Omental fat pad (tissue), 4 donors: ENCODE data around the gene CMYA5. TPM values are rescaled to one million over a fixed set of nuclear protein-coding genes. Genes with fewer than 3 reads are reported as not detected.
"Not testable (repeated sequence)": the region's sequence is repeated elsewhere in the genome, so short reads cannot be mapped to it uniquely, and the experiment has no call there.

Experiments
- ATAC-seq: fragments of 150-250 bp; one replicate; pipeline ENCODE4 v1.9.1; 2016; ENCODE audit warnings: mild to moderate bottlenecking, moderate library complexity; ENCODE audit not compliant: low FRiP score
- DNase-seq: peaks from one replicate; pipeline ENCODE4 v3.0.0-alpha.2; 2019; ENCODE audit warnings: low spot score
- CTCF ChIP-seq, 3 donors: fragments of 450-650 bp; IDR thresholded peaks; one replicate each; pipeline ENCODE4 v1.5.1; 2016 to 2017; ENCODE audit warnings: antibody characterized with exemption in 3 of 3, mild to moderate bottlenecking in 3 of 3, moderate library complexity in 2 of 3
- total RNA-seq, 4 donors: library from RNA; depleted of rRNA; stranded (reverse); fragments of >200 nt; gene quantifications; one replicate each; pipeline ENCODE4 v1.1.0, GENCODE V29; 2016

Gene CMYA5
- total RNA-seq, 4 donors from 2014 or later: 4.2 to 21.0 (median 6.3) TPM

GRCh38 chr5:79756076-79756475 lies 66.4 kb downstream of the CMYA5 start:
- ATAC-seq: no peak
- no peak for DNase-seq
- TF ChIP-seq CTCF (IDR thresholded peaks at IDR 0.05): no peak

- ATAC-seq (no peak), DNase-seq (no peak)
- TF ChIP-seq CTCF (IDR thresholded peaks at IDR 0.05): no peak
Observed at GRCh38 chr5:79759436-79759835, 69.8 kb downstream of the CMYA5 start.

- TF ChIP-seq CTCF (IDR thresholded peaks at IDR 0.05): no peak
- no peak for DNase-seq
- ATAC-seq: no peak
Observed at GRCh38 chr5:79759848-79760247, 70.2 kb downstream of the CMYA5 start.

- ATAC-seq: no peak
- no peak for TF ChIP-seq CTCF (IDR thresholded peaks at IDR 0.05)
- no peak for DNase-seq
Observed at GRCh38 chr5:79762929-79763328, 73.3 kb downstream of the CMYA5 start.

- DNase-seq, ATAC-seq: not testable (repeated sequence)
Observed at GRCh38 chr5:79764147-79764546, 74.5 kb downstream of the CMYA5 start.

- ATAC-seq: no peak
- no peak for DNase-seq
- no peak for TF ChIP-seq CTCF (IDR thresholded peaks at IDR 0.05)
Observed at GRCh38 chr5:79771387-79771786, 81.8 kb downstream of the CMYA5 start.

GRCh38 chr5:79772651-79773050 lies 83.0 kb downstream of the CMYA5 start:
- DNase-seq (no peak), ATAC-seq (no peak)
- no peak for TF ChIP-seq CTCF (IDR thresholded peaks at IDR 0.05)

- DNase-seq: no peak
- no peak for ATAC-seq
- TF ChIP-seq CTCF (IDR thresholded peaks at IDR 0.05): no peak
Observed at GRCh38 chr5:79773612-79774011, 84.0 kb downstream of the CMYA5 start.
